ENCODE results near the gene ZNF691.
"Not testable (repeated sequence)": the region's sequence is repeated elsewhere in the genome, so short reads cannot be mapped to it uniquely, and the experiment has no call there.

ZNF691 gene

DNA sequence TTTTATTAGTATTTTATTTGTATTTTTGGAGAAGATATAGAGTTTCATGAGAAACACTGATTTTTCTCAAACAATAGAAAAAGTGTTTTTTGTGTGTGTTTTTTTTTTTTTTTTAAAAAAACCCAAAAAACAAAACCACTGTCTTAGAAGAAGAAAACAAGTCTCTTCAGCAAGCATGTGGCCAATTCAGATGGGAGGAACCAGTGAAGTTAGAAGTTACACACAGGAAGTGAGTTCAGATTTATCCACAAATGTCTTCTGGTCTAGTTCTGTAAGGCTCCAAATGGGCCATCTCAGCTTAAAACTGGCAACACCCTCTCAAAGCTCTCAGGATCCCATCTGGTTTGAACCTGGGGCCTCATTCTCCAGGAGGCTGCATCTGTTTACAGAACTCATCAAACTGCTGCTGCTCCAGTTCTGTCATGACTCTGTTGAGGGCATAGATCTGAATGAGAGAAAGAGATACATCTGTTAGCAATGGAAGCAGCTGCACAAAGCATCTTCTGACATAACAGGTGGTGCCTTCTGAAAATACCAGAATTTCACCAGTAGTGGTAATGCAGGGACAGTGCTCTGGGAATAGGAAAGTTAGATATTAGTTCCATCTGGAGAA is 39.3 kb upstream of the ZNF691 start:
- no peak overlapping the region for H3K4me3 ChIP-seq (ENCODE audit: control insufficient read depth, low read depth, low read length)
- DNase-seq (ENCODE audit: low read depth): no peak
- TF ChIP-seq, protein P1, sequence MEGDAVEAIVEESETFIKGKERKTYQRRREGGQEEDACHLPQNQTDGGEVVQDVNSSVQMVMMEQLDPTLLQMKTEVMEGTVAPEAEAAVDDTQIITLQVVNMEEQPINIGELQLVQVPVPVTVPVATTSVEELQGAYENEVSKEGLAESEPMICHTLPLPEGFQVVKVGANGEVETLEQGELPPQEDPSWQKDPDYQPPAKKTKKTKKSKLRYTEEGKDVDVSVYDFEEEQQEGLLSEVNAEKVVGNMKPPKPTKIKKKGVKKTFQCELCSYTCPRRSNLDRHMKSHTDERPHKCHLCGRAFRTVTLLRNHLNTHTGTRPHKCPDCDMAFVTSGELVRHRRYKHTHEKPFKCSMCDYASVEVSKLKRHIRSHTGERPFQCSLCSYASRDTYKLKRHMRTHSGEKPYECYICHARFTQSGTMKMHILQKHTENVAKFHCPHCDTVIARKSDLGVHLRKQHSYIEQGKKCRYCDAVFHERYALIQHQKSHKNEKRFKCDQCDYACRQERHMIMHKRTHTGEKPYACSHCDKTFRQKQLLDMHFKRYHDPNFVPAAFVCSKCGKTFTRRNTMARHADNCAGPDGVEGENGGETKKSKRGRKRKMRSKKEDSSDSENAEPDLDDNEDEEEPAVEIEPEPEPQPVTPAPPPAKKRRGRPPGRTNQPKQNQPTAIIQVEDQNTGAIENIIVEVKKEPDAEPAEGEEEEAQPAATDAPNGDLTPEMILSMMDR (conservative IDR thresholded peaks at IDR 0.05; ENCODE audit: control insufficient read depth, insufficient read depth, low read depth, low read length): no peak

DNA sequence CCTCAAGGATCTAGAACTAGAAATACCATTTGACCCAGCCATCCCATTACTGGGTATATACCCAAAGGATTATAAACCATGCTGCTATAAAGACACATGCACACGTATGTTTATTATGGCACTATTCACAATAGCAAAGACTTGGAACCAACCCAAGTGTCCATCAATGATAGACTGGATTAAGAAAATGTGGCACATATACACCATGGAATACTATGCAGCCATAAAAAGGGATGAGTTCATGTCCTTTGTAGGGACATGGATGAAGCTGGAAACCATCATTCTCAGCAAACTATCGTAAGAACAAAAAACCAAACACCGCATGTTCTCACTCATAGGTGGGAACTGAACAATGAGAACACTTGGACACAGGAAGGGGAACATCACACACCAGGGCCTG is 31.6 kb upstream of the ZNF691 start:
- H3K4me3 ChIP-seq (ENCODE audit: control insufficient read depth, low read depth, low read length); DNase-seq (ENCODE audit: low read depth): not testable (repeated sequence)

DNA sequence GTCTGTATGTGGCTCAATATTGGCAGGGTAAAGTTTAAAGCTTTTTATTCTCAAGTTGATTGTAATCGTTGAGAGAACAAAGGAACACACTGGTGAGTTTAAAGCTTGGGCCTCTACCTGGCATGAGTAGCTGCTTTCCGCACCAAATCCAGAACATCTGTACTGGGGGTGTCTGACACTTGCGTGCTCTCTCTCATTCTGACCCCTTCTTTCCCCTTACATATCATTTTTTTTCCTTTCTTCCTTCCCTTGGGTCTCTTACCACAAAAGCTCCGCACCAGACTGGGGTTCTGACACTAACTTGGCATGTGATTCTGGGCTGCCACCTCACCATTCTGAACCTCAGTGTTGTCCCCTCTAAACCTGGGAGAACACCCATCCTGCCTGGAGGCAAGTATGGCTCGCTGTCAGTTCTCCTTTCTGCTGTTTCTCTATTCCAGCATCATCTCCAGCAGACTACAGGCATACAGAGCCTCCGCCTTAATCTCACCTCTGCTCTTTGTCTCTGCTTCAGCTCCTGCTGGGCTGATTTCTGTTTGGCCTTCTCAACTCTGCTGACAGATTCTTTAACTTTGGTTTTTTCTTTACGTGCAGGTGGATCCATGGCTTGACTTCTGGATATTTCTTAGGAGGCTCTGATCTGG is 30.4 kb upstream of the ZNF691 start:
- peak overlapping the region; percentile 60 for H3K4me3 ChIP-seq (ENCODE audit: control insufficient read depth, low read depth, low read length)
- TF ChIP-seq, protein P1 (conservative IDR thresholded peaks at IDR 0.05; ENCODE audit: control insufficient read depth, insufficient read depth, low read depth, low read length): no peak
- peak; percentile 14 for DNase-seq (ENCODE audit: low read depth)

DNA sequence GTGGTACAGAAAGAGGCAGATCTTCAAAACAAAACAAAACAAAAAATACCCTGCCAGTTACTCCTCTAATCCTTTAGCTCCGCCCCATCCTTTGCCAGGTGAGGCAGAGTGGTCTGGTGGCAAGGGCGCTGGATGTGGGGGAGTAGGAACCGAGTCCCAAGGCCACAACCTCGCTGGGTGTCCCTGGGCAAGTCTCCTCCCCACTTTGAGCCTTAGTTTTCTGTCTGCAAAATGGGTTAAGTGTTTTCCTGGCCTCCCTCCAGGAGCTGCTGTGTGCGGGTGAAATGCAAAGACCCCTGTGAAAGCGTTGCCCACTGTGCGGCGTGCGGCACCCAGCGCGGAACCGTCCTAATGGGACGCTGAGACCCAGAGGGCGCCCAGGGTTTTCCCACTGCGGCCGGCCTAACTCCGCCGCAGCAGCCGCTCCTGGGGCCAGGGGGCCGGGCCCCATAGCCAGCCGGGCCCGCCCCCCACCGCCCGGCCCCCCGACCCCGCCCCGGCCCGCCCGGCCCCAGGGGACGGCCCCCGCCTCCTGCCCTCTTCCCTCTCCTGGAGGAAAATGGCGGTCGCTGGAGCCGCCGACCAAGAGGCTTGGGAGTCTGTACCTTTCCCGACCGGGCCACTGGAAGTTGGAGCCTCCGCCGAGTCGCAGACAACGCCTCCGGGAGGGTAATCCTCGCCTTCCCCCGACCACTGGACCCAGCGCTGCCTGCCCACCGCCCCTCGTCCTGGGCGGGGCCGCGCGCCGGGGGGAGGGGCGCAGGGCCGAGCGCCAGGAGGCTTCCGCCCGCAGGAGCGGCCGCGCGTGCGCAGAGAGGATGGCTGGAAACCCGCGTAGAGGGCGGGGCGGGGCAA is 29.6 kb upstream of the ZNF691 start, which contains the start of the genes ERMAP and SVBP:
TSS of gene ERMAP (plus strand) at position 538 of the 855 bp plus-strand sequence. CDS start 13,327 bp downstream, outside the sequence.
TSS of gene SVBP (minus strand) at position 813 of the 855 bp plus-strand sequence. CDS start 853 bp downstream, outside the sequence.
- TF ChIP-seq, protein P1 (conservative IDR thresholded peaks at IDR 0.05; ENCODE audit: control insufficient read depth, insufficient read depth, low read depth, low read length): no peak
- peak within 1 kb of the TSS; percentile 73 for H3K4me3 ChIP-seq (ENCODE audit: control insufficient read depth, low read depth, low read length)
- DNase-seq (ENCODE audit: low read depth): peak; percentile 73

DNA sequence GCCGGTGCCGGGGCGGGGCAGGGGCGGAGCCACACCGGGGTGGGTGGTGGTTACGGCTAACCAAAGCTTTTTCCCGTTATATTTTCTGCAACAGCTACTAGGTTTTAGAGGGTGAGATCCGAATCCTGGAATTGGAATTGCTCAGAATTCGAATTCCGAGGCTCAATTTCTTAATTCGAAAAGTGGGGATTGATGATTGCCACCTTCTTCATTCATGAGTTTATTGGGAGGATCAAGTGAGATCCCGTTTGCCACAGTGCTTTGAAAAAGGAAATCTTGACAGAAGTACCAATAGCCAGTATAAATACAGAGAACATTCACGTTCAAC is 29.0 kb upstream of the ZNF691 start:
- peak overlapping the region; percentile 61 for H3K4me3 ChIP-seq (ENCODE audit: control insufficient read depth, low read depth, low read length)
- no peak for DNase-seq (ENCODE audit: low read depth)
- TF ChIP-seq, protein P1 (conservative IDR thresholded peaks at IDR 0.05; ENCODE audit: control insufficient read depth, insufficient read depth, low read depth, low read length): no peak

DNA sequence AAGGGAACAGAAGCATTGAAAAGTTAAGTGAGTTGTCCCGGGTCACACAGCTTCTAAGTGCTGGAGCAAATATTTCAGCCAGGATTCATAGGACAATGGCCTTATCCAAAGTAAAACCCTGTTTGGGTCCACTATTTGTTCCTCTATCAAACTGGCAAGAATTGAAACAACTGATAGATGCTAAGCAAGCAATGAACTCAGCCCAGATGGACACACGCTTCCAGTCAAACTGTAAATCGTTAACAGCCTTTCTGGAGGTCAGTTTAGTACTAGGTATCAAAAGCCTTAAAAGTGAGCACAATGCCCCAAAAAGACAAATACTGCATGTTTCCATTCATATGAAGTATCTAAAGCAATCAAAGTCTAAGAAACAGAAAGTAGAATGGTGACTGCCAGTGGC is 28.4 kb upstream of the ZNF691 start:
- TF ChIP-seq, protein P1 (conservative IDR thresholded peaks at IDR 0.05; ENCODE audit: control insufficient read depth, insufficient read depth, low read depth, low read length): no peak
- no peak overlapping the region for H3K4me3 ChIP-seq (ENCODE audit: control insufficient read depth, low read depth, low read length)

DNA sequence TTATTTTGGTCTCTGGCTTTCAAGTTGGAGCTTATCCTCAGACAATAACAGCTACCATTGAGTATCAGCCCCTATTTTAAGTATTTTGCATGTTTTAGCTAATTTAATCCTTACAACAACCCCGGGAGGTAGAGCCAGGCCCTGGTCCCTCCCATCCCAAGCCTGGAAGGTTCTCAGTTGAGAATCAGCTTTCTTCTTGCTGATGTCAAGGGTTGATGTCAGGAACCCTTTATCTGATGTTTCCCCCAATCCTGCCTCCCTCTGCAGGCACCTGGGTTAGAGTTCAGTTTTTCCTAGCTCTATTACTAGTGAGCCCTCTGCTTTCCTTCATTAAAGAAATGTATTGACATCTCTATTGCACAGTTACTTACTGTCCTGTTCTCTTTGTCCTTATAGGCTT is 25.6 kb upstream of the ZNF691 start:
- DNase-seq (ENCODE audit: low read depth): no peak
- TF ChIP-seq, protein P1 (conservative IDR thresholded peaks at IDR 0.05; ENCODE audit: control insufficient read depth, insufficient read depth, low read depth, low read length): no peak

More for the DNA sequence above, 28.4 kb upstream of the ZNF691 start:
- DNase-seq (ENCODE audit: low read depth): no peak

More for the DNA sequence above, 25.6 kb upstream of the ZNF691 start:
- no peak overlapping the region for H3K4me3 ChIP-seq (ENCODE audit: control insufficient read depth, low read depth, low read length)
